Dermis lymphatic vessel endothelial cell (primary cell): ENCODE measurements around the gene RESP18. TPM values are rescaled to one million over a fixed set of nuclear protein-coding genes. Genes with fewer than 3 reads are reported as not detected.

ENCODE experiments used
- total RNA-seq: library from RNA; depleted of rRNA; stranded (reverse); fragments of >200 nt; gene quantifications from 2 replicates; pipeline ENCODE4 v1.2.1, GENCODE V29; 2014

Gene RESP18
- not detected in 2 replicates for total RNA-seq

DNA sequence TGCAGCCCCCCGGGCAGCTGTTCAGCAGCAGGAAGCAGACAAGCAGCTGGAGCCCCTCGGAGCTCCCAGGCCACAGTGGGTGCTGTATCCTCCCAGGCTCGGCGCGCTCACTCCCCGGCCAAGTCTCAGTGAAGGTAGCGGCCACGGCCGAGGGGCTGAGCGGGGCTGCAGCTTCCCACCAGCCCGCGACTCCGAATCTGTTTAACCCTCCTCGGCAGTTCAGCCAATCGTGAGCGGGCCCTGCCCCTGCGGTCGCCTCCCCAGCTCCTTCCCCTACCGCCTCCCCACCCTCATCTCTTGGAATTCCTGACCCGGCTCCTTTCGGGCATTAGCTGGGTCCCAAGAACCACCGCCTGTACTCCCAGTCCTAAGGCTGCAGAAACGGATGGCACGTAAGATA is at the start of gene RESP18:
Gene RESP18, minus strand, starts transcription at position 203 of the 400 bp plus-strand sequence.

DNA sequence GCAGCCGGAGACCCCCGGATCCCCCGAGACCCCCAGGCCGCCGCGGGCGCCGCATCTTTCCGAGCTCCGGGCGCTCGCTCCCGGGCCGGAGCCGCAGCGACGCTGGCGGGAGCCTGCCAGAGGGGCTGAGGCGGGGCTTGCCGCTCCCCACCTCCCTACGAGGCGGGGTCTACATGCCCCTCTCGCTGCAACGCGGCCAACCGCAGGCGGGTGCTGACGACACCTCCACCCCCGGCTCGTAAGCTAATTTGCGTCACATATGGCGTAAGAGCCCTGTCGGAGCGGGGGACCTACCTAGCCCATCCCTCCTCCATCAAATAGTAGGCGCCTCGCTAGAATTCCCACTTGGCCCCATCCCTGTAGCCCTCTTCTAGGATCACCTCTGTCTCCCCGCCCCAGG is 23.3 kb downstream of the RESP18 start, which contains the start of gene PTPRN:
Gene PTPRN, minus strand, starts transcription at position 124 of the 400 bp plus-strand sequence. Its CDS starts 69 bp downstream, at position 55.

DNA sequence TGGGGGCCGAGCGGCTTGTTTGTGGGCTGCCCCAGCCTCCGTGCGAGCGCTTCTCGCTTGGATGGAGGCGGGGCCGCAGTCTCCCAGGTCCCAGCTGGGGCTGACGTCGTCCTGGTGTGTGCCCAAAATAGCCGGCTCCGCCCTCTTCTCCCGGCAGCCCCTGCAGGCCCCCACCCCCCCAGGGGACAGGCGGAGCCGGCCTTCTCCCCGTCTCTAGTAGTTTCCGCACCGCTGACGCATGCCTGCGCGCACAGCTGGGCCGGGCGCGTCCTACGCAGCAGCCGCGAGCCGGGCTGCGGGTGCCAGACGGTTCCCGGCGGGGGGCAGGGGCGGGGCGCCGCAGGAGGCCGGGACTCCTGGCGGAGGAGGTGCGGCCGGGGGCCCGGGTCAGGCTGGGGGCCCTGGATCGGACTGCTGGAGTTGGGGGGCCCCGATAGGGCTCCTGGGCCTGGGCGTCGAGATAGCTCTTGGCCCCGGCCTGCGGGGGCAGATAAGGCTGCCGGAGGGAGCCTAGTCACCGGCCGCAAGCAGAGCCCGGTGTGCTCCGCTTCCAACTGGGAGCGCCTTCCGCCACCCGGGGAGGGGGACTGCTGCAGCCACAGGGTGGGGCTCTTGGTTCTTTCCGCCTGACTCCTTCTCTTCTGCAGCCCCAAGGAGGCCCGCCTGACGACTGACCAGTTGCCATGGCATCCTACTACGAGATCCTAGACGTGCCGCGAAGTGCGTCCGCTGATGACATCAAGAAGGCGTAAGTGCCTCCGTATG is 53.2 kb downstream of the RESP18 start, which contains the start of gene DNAJB2:
Gene DNAJB2, plus strand, starts transcription at position 216 of the 765 bp plus-strand sequence. Its CDS starts 468 bp downstream, at position 684.

Other genes with a start within 250 kb of the RESP18 start
- gene NHEJ1, start 171.9 kb downstream of the RESP18 start, total RNA-seq, result 17.4 and 18.0 TPM in 2 replicates
- gene SLC23A3, start 162.7 kb downstream of the RESP18 start, total RNA-seq, result 0.54 and 1.2 TPM in 2 replicates
- 22.7 and 28.3 TPM in 2 replicates for gene CNPPD1, start 155.8 kb downstream of the RESP18 start, total RNA-seq
- gene RETREG2, start 154.5 kb downstream of the RESP18 start, total RNA-seq, result 65.0 and 65.4 TPM in 2 replicates
- gene ZFAND2B, start 126.0 kb downstream of the RESP18 start, total RNA-seq, result 19.2 and 30.6 TPM in 2 replicates
- gene ABCB6, start 113.8 kb downstream of the RESP18 start, total RNA-seq, result 18.7 and 25.5 TPM in 2 replicates
- gene ATG9A, start 103.1 kb downstream of the RESP18 start, total RNA-seq, result 41.2 and 43.8 TPM in 2 replicates
- 20.5 and 22.2 TPM in 2 replicates for gene ANKZF1, start 102.9 kb downstream of the RESP18 start, total RNA-seq
- 3.0 and 4.1 TPM in 2 replicates for gene GLB1L, start 87.3 kb downstream of the RESP18 start, total RNA-seq
- gene STK16, start 87.3 kb downstream of the RESP18 start, total RNA-seq, result 17.7 and 20.8 TPM in 2 replicates
- not detected in 2 replicates for gene TUBA4B, start 79.5 kb downstream of the RESP18 start, total RNA-seq
- gene TUBA4A, start 78.8 kb downstream of the RESP18 start, total RNA-seq, result 10.2 and 11.3 TPM in 2 replicates
- gene DNAJB2, start 53.4 kb downstream of the RESP18 start, total RNA-seq, result 20.8 and 21.1 TPM in 2 replicates
- not detected in 2 replicates for gene PTPRN, start 23.3 kb downstream of the RESP18 start, total RNA-seq
- 58.8 and 67.3 TPM in 2 replicates for gene DNPEP, start 55.2 kb upstream of the RESP18 start, total RNA-seq
- not detected in 2 replicates for gene DES, start 85.6 kb upstream of the RESP18 start, total RNA-seq
- 0.54 TPM in 1 of 2 replicates, not detected in the other for gene SPEG, start 102.1 kb upstream of the RESP18 start, total RNA-seq
- gene GMPPA, start 166.1 kb upstream of the RESP18 start, total RNA-seq, result 19.5 and 25.0 TPM in 2 replicates
- gene ASIC4, start 181.7 kb upstream of the RESP18 start, total RNA-seq, result not detected in 2 replicates
- gene CHPF, start 211.1 kb upstream of the RESP18 start, total RNA-seq, result 0.17 and 1.2 TPM in 2 replicates
- gene TMEM198, start 211.3 kb upstream of the RESP18 start, total RNA-seq, result under 0.01 TPM in 1 of 2 replicates, not detected in the other
- 25.6 and 32.1 TPM in 2 replicates for gene OBSL1, start 238.8 kb upstream of the RESP18 start, total RNA-seq
- not detected in 2 replicates for gene INHA, start 239.6 kb upstream of the RESP18 start, total RNA-seq